Natural killer cell (primary cell): ENCODE results near the gene ZDHHC14. TPM values are rescaled to one million over a fixed set of nuclear protein-coding genes. Genes with fewer than 3 reads are reported as not detected.

ENCODE experiments used
- ATAC-seq, 3 donors: fragments of 150-1000 bp in 2 of 3; fragments of 200-7000 bp in 1 of 3; cut with Tn5 transposase; 1 replicate in 1 of 3; 2 replicates in 2 of 3; pipeline ENCODE4 v1.10.0; 2021; ENCODE audit warnings: mild to moderate bottlenecking in 2 of 3, moderate library complexity in 2 of 3
- DNase-seq, 2 donors: peaks; one replicate each; pipeline versions ENCODE4 v3.0.0 to v3.0.0-alpha.2; 2013 to 2021; ENCODE audit warnings: mixed read lengths in 1 of 2
- H3K27ac ChIP-seq: one replicate; pipeline ENCODE4 v1.5.1; 2013; ENCODE audit warnings: mild to moderate bottlenecking, low read length
- H3K27me3 ChIP-seq: one replicate; pipeline ENCODE4 v1.6.1; 2013; ENCODE audit warnings: low read length; ENCODE audit not compliant: control insufficient read depth, insufficient read depth
- H3K36me3 ChIP-seq: one replicate; pipeline ENCODE4 v1.6.1; 2013; ENCODE audit warnings: low read length; ENCODE audit not compliant: control insufficient read depth, insufficient read depth
- H3K4me1 ChIP-seq: one replicate; pipeline ENCODE4 v1.6.1; 2013; ENCODE audit warnings: low read length; ENCODE audit not compliant: control insufficient read depth, insufficient read depth
- H3K4me3 ChIP-seq: one replicate; pipeline ENCODE4 v1.5.1; 2013; ENCODE audit warnings: low read length
- H3K9me3 ChIP-seq: one replicate; pipeline ENCODE4 v1.6.1; 2013; ENCODE audit warnings: low read length; ENCODE audit not compliant: control insufficient read depth, insufficient read depth
- H3K27ac Mint-ChIP-seq, 2 donors: one replicate each; pipeline ENCODE4 v1.8.0; 2022; ENCODE audit warnings: mild to moderate bottlenecking in 2 of 2, mixed read lengths in 2 of 2, moderate library complexity in 1 of 2
- H3K27me3 Mint-ChIP-seq, 2 donors: one replicate each; pipeline ENCODE4 v1.8.0; 2022; ENCODE audit warnings: low read depth in 2 of 2, mixed read lengths in 2 of 2
- H3K36me3 Mint-ChIP-seq: one replicate; pipeline ENCODE4 v1.8.0; 2022; ENCODE audit warnings: mixed read lengths
- H3K4me1 Mint-ChIP-seq, 2 donors: one replicate each; pipeline ENCODE4 v1.8.0; 2022; ENCODE audit warnings: mixed read lengths in 2 of 2
- H3K4me3 Mint-ChIP-seq: one replicate; pipeline ENCODE4 v1.8.0; 2022; ENCODE audit warnings: mild to moderate bottlenecking, moderate library complexity, mixed read lengths
- H3K9me3 Mint-ChIP-seq, 2 donors: one replicate each; pipeline ENCODE4 v1.8.0; 2022; ENCODE audit warnings: mixed read lengths in 2 of 2
- WGBS: methylation state at CpG from one replicate; pipeline ENCODE4 v1.1.7; 2013; ENCODE audit warnings: missing lambda C conversion rate; ENCODE audit not compliant: insufficient coverage; 5-methylcytosine and 5-hydroxymethylcytosine counted together
- intact Hi-C: fragments of 100-400 bp; cut with micrococcal nuclease; formaldehyde crosslinking; loops from one replicate; pipeline ENCODE4 v1.14.2; 2022
- total RNA-seq, 4 donors: library from RNA; stranded (reverse); fragments of 120-200 nt in 1 of 4; gene quantifications; one replicate each; pipeline versions ENCODE4 v1.2.3 to v1.2.4, GENCODE V29; 2013 to 2022
- TF ChIP-seq, protein P1 (sequence below): fragments of 200-600 bp; IDR thresholded peaks from one replicate; pipeline ENCODE4 v1.8.0; 2022; ENCODE audit warnings: antibody characterized with exemption

ZDHHC14 gene
- total RNA-seq, 3 donors from 2014 or later (not counting 1 experiment from before 2014, with no cell fraction given): 6.7 to 11.3 (median 10.6) TPM

- WGBS: 93% methylated on average over 13 of the region's 13 CpGs
- Mint-ChIP-seq H3K9me3 (no peaks in the 10 kb centered on the region), H3K27me3 (no peaks in the 10 kb centered on the region), H3K27ac (no peak overlapping the region), H3K4me3 (no peak overlapping the region), H3K36me3 (no peaks in the 10 kb centered on the region), H3K4me1 (peaks cover 0 to 5% of the 10 kb centered on the region in 2 donors)
- H3K27ac ChIP-seq: no peak overlapping the region
- TF ChIP-seq, protein P1, sequence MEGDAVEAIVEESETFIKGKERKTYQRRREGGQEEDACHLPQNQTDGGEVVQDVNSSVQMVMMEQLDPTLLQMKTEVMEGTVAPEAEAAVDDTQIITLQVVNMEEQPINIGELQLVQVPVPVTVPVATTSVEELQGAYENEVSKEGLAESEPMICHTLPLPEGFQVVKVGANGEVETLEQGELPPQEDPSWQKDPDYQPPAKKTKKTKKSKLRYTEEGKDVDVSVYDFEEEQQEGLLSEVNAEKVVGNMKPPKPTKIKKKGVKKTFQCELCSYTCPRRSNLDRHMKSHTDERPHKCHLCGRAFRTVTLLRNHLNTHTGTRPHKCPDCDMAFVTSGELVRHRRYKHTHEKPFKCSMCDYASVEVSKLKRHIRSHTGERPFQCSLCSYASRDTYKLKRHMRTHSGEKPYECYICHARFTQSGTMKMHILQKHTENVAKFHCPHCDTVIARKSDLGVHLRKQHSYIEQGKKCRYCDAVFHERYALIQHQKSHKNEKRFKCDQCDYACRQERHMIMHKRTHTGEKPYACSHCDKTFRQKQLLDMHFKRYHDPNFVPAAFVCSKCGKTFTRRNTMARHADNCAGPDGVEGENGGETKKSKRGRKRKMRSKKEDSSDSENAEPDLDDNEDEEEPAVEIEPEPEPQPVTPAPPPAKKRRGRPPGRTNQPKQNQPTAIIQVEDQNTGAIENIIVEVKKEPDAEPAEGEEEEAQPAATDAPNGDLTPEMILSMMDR: no peak
- no peak for ATAC-seq
- no peaks in the 10 kb centered on the region for H3K4me1 ChIP-seq
- no peak for DNase-seq
- no peaks in the 10 kb centered on the region for H3K9me3 ChIP-seq
- intact Hi-C loops: no loop called here
- no peaks in the 10 kb centered on the region for H3K36me3 ChIP-seq
- H3K27me3 ChIP-seq: no peaks in the 10 kb centered on the region
- no peak overlapping the region for H3K4me3 ChIP-seq
These were observed 53.5 kb downstream of the ZDHHC14 start for GRCh38 chr6:157434349-157435033.

GRCh38 chr6:157436219-157436943, 55.4 kb downstream of the ZDHHC14 start:
- Mint-ChIP-seq H3K9me3 (no peaks in the 10 kb centered on the region), H3K4me1 (no peaks in the 10 kb centered on the region), H3K27ac (no peak overlapping the region), H3K4me3 (no peak overlapping the region), H3K27me3 (peaks cover 0 to 13% of the 10 kb centered on the region in 2 donors), H3K36me3 (no peaks in the 10 kb centered on the region)
- intact Hi-C loops: no loop called here
- no peak overlapping the region for H3K4me3 ChIP-seq
- no peaks in the 10 kb centered on the region for H3K27me3 ChIP-seq
- ATAC-seq (no peak), DNase-seq (no peak)
- H3K9me3 ChIP-seq: no peaks in the 10 kb centered on the region
- WGBS: 92% methylated on average over 13 of the region's 13 CpGs
- H3K36me3 ChIP-seq: no peaks in the 10 kb centered on the region
- no peaks in the 10 kb centered on the region for H3K4me1 ChIP-seq
- TF ChIP-seq, protein P1: no peak
- no peak overlapping the region for H3K27ac ChIP-seq

- H3K27ac ChIP-seq: no peak overlapping the region
- TF ChIP-seq, protein P1: no peak
- Mint-ChIP-seq H3K4me1 (no peaks in the 10 kb centered on the region), H3K27me3 (peaks cover 0 to 13% of the 10 kb centered on the region in 2 donors), H3K9me3 (no peaks in the 10 kb centered on the region), H3K4me3 (no peak overlapping the region), H3K27ac (no peak overlapping the region), H3K36me3 (no peaks in the 10 kb centered on the region)
- ATAC-seq (no peak), DNase-seq (no peak)
- H3K9me3 ChIP-seq: no peaks in the 10 kb centered on the region
- no peaks in the 10 kb centered on the region for H3K36me3 ChIP-seq
- WGBS: 93% methylated on average over 4 of the region's 4 CpGs
- intact Hi-C loops: no loop called here
- H3K4me3 ChIP-seq: no peak overlapping the region
- no peaks in the 10 kb centered on the region for H3K4me1 ChIP-seq
- H3K27me3 ChIP-seq: no peaks in the 10 kb centered on the region
These were observed 56.0 kb downstream of the ZDHHC14 start for GRCh38 chr6:157436944-157437336.
